Activated CD4-positive, alpha-beta T cell treated with anti-CD3 and anti-CD28 coated beads, Interleukin-10, Interleukin-2, amounts not matched to agents 100 ng/mL and 50 ng/mL, durations not matched to agents 16 hours and 8 hours (primary cell): ENCODE measurements around the gene NTNG2.
A peak's percentile ranks its signal among the peaks of the same experiment; 100 is the strongest.

Experiments used
- DNase-seq: peaks from one replicate; pipeline ENCODE4 v3.0.0-alpha.2; 2020

NTNG2 gene

DNA sequence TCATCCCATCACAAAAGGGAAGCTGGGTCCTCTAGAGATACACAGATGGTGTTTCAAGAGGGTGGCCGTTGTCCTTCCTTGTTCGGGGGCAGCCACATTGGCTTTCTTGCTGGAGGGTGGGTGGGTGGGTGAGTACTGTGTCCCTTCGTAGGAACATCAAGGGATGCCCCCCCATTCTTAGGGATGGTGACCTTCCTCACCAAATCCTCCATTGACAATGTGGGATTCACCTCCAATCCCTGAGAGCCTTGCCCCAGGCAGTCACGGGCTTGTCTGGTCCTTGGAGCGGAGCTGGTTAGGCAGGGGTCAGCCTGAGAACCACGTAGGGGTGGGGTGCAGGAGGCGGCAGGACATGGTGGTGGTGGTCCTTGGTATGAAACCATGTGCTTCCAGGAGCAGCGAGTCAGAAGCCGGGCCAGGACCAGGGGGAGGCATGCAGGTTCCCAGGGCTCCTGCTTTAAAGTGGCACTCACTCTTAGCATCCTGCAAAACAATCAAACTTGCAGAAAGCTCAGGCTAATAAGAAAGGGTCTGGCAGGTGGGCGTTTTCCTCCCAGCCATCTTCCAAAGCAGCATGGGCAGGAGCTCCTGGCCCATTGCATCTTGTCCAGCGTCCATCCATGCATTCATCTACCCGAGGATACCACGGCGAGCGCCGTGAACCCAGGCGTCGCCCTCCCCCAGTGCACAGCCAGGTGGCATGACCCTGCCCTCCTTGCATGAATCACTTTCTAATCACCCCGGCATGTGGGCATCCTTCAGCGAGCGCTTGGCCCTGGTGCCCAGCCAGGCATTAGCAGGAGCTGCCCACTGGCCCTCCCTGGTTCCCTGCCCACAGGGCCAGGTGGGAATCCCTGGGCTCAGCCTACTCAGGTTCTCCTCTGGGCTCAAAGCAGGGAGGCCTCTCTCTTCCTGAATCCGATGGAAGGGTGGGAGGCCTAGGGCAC is 76.4 kb downstream of the NTNG2 start:
- no peak for DNase-seq

DNA sequence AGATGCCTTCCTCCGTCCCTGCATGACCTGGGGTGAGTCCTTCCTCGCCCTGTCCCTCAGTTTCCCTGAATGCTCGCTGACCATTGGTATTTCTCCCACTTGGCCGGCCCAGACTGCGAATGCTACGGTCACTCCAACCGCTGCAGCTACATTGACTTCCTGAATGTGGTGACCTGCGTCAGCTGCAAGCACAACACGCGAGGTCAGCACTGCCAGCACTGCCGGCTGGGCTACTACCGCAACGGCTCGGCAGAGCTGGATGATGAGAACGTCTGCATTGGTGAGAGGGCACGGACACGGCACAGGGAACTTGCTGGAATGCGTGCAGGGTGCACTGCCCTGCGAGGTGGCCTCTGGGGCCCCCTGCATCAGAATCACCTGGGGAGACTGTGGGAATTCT is 77.1 kb downstream of the NTNG2 start:
- no peak for DNase-seq

DNA sequence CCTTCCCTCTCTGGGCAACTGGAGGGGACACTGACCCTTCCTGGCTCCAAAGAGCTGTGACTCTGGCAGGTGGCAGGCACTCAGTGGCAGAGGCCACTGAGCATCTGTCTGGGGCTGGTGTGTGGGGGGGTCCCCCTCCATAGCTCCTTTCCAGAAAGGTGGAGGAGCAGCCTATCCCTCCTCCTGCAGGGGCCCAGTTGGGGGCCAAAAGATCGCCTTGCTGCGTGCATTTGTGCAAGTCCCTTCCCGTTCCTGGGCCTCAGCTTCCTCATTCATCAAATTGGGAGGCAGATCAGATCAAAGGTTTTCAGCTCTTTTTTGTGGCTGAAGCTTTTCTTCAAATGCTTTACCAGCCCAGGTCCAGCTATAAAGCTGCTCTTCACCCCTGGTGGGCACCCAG is 77.7 kb downstream of the NTNG2 start:
- no peak for DNase-seq

DNA sequence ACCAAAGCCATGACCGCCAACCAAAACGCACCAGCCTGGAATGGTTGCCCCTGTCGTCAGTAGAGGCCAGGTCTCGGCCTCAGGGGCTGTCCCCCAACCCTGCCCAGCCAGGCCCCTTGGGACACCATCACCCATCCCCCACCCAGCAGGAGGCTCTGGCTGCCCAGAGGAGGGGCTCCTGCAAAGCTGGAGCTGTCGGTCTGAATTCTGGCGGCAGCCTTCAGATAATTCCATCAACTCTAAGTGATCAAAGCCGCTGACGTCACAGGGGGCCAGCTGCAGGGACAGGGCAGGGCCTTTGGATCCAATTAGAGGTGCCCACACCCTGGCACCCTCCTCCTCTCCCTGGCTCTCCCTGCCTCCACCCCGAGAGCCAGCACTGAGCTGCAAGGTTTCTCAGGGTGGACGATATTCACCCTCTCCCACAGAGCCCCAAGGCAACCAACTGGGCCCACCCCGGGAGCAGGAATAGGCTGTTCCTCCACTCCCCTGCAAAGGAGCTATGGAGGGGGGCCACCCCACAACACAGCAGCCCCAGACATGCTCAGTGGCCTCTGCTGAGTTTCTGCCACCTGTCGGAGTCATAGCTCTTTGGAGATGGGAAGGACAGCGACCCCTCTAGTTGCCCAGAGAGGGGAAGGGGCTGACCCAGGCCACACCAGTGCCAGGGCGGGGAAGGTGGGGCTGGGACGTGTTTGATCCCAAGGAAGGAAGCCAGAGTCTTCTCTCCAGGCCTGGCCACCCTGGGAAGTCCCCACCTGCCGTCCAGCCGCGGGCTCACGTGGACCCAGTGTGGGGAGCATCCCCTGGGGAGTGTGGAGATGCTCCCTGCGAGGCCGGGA is 78.4 kb downstream of the NTNG2 start:
- DNase-seq: no peak

DNA sequence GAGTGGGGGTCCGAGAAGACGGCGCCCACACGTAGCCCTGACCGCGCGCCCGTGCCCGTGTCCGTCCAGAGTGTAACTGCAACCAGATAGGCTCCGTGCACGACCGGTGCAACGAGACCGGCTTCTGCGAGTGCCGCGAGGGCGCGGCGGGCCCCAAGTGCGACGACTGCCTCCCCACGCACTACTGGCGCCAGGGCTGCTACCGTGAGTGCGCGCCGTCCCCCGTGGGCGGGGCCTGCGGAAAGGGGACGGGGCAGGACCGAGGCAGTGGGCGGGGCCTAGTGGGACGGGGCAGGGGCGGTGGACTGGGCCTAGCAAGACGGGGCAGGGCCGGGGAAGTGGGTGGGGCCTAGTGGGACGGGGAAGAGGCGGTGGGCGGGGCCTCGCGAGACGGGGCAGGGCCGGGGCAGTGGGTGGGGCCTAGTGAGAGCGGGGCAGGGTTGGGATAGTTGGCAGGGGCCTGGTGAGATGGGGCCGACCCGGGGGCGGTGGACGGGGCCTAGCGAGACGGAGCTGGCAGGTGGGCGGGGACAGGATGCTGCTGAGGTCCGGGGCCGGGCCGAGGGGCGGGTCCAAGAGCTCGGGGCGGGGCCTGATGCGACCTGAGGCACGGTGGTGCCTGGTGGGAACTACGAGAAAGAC is 79.1 kb downstream of the NTNG2 start:
- DNase-seq: peak; percentile 97

DNA sequence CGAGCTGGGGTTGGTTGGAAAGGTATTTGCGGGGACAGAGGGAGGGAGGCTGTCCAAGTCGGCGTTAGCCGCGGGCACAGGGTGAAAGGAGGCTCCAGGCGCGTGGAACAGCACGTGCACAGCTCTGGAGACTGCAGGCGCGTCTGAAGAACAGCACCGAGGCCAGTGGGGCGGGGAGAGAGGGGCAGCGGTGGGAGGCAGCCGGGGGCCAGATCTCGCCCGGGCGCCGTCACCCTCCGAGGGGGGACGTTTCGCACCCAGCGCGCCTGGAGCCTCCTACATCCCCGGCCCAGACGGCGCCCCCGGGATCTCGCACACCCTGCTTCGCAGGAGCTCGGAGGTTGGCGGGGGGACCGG is 79.6 kb downstream of the NTNG2 start:
- DNase-seq: no peak

DNA sequence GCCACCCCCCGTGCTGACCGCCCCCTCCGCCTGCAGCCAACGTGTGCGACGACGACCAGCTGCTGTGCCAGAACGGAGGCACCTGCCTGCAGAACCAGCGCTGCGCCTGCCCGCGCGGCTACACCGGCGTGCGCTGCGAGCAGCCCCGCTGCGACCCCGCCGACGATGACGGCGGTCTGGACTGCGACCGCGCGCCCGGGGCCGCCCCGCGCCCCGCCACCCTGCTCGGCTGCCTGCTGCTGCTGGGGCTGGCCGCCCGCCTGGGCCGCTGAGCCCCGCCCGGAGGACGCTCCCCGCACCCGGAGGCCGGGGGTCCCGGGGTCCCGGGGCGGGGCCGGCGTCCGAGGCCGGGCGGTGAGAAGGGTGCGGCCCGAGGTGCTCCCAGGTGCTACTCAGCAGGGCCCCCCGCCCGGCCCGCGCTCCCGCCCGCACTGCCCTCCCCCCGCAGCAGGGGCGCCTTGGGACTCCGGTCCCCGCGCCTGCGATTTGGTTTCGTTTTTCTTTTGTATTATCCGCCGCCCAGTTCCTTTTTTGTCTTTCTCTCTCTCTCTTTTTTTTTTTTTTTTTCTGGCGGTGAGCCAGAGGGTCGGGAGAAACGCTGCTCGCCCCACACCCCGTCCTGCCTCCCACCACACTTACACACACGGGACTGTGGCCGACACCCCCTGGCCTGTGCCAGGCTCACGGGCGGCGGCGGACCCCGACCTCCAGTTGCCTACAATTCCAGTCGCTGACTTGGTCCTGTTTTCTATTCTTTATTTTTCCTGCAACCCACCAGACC is 80.2 kb downstream of the NTNG2 start:
- DNase-seq: peak; percentile 33

DNA sequence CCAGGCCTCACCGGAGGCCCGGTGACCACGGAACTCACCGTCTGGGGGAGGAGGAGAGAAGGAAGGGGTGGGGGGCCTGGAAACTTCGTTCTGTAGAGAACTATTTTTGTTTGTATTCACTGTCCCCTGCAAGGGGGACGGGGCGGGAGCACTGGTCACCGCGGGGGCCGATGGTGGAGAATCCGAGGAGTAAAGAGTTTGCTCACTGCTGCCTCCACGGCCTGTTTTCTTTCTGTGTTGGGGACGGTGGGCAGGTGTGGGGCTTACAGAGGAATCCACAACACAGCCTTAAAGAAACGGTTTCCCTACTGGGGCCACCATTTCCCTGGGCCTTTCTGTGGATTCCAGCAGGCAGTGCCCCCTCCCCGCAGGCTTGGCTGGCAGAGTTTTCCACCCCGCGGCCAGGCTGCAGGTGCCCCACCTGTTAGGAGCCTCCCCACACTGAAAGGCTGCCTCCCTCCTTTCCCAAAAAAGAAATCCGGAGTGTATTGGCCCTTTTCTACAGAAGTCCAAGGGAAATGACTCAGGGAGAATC is 80.8 kb downstream of the NTNG2 start:
- no peak for DNase-seq

DNA sequence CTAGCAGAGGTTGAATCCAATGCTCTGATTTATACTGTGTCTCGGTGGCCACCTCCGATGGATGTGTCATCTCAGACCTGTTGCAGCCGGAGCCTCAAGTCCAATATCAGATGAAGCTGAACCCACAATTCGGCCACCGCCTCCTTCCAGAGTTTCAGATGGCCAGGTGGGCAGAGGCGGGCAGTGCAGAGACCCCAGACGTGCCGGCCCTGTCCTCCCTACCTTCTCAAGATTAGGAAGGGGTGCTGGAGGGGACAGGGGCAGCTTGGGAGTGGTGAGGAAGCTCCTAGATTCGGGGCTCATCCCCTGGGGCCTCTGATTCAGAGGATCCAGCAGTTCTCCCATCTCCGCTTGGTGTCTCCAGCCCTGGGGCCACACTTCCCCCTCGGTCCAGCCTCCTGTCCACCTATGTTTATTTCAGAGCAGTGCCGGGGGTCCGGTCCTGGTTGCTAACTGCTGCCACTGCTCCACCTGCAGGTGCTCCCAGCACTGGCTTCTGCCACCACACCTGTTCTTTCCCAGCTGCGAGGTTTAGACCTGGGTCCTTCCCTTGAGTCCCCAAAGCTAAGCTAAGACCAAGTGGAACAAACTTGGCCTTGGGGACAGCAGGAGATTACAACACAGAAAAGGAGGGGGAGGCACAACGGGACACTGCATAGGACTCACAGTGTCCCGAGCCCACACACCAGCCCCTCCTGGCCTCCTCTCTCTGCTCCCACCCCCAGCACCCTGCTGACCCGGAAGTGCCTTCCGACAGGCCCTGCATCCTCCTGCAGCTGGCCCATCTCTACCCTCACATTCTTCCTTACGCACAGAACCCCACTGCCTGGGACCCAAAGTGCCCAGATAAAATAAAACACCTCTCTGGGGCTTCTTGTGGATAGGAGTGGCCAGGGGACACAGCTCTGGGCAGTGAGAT is 81.6 kb downstream of the NTNG2 start:
- no peak for DNase-seq

DNA sequence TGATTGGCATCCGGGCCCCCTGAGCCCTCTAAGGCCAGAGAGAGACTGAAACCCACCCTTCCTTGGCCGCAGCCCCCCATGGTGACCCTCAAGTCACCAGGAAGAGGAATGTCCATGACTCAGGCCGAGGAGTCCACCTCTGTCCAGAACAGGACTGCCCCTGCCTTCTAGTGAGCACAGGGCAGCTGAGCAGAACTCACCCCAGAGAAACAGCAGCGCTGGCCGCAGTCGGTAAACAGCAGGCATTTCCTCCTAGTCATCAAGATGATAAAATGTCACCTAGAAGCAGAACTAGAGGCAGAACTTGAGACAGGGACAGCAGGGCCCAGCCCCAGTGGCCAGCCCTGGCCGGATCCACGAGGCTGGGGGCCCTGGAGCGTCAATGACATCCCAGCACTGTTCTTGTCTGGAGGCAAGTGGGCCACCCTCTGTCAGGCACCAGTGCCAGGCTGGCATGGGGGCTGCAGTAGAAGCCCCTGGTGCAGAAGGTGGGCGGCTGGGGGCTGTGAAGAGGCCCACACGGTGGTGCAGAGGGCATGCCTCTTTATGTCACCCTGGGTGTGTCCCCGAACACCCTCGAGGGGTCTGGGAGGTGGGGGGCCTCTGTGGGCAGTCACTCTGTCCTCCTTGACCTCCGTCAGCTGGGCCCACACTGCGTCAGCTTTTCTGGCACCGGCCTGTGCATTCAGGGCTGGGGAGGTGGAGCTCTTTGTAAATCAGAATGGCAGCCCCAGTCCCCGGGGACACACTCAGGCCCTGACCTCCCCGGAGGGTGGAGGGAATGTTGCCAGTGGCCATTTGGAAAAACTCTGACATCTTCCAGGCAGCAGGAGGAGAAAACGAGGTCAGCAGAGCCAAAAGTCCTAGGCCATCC is 83.0 kb downstream of the NTNG2 start:
- DNase-seq: no peak

DNA sequence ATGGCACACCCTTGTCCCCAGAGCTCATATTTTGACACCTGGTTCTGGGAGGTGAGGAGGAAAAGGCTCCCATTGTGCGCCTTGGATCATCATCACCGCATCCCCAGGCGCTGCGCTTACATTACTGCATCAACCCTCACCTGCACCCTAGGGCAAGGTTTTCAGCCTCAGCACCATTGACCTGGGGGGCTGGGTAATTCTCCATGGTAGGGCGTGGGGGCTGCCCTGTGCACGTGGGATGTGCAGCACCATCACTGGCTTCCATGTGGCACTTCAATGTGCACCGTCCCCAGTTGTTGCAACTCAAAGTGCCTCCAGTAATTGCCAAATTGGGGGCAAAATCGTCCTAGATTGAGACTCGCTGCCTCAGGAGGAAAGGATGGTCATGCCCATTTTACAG is 83.6 kb downstream of the NTNG2 start:
- no peak for DNase-seq

DNA sequence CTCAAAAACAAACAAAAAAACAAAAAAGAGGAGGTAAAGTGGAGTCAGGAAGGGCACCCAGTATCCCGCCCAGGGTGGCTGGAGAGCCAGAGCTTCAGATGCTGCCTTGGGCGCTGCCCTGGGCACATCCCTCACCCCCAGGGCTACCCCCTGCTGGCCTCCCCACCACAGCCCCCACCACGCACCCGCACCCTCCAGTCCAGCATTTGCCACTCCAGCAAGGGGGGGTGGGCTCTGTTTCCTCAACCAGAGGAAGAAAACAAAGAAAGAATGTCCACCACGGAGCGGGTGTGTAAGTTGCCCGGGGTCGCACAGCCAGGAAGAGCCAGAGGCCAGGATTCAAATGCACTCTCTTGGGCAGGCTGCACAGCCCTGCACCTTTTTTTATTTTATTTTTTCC is 86.1 kb downstream of the NTNG2 start:
- DNase-seq: no peak

DNA sequence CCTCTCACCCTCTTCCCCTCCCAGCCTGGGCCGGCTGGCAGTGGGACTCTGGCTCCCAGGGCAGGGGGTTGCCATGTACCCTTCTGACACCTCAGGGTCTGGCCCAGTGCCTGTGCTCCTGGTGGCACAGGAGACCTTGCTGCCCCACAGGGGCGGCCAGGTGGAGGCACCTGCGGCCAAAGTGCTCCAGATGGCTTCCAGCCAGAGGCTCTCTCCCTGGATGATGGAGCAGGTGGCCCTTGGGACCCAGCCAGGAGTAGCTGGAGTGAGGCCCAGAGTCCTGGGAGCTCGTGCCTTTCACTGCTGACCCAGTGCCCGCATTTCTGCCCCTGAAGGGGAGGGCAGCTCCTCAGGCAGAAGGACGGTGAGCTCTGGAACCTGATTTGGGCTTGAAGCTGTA is 87.3 kb downstream of the NTNG2 start:
- no peak for DNase-seq

DNA sequence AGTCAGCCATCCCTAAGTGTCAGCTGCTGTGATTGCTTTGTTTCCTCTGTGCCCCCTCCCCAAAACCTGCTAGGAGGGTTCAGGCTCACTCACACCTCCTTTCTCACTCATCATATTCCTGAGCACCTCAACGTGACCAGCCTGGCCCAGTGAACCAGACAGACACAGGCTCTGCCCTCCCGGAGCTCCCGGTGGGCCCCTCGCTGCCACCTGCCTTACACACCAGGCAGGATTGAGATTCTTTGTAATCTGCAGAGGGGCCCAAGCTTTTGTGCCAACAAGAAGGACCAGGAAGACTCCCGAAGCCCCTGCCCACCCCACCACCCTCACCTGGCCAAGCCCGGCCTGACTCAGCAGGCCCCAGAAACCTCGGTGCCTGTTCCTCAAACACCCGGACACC is 87.8 kb downstream of the NTNG2 start:
- DNase-seq: no peak

DNA sequence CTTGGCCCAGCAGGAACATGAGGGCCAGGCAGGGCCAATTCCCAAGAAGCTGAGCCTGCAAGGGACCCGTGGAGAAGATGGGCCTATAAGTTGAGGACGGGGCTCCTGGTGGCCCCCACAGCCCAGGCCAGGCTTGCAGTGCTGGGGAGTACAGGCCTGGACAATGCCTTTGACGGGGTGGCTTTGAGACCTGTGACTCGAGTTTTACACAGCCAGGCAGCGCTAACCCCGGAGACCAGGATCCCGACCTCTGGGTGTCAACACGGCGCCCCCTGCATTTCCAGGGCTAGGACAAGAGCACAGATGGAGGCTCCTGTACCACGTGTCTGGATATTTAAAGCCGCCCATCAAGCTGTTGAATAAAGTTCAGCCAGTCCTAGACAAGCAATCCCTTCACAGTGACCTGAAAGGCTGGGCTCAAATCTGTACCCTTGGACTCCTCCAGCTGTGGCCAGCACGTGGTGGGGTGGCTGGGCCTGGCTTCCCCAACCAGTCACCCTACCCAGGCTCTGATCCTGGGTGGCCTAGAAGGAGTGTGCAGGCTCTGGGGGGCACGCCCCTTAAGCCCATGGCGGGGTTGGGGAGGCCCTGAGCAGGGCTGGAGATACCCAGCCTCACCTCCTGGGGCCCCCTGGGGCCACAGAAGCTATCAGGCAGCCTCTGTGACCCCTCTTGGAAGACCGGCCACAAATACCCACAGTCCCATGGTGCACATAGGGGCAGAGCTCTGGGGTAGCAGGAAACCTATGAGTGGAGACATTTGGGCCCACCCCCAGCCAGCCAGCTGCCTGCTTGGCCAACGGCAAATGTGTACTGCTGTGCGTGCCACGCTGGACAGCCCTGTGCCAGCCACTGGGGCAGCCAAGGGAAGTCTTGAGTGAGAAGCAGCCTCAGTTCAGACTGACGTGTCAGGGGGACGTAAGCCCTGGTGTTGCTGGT is 88.7 kb downstream of the NTNG2 start:
- DNase-seq: no peak

DNA sequence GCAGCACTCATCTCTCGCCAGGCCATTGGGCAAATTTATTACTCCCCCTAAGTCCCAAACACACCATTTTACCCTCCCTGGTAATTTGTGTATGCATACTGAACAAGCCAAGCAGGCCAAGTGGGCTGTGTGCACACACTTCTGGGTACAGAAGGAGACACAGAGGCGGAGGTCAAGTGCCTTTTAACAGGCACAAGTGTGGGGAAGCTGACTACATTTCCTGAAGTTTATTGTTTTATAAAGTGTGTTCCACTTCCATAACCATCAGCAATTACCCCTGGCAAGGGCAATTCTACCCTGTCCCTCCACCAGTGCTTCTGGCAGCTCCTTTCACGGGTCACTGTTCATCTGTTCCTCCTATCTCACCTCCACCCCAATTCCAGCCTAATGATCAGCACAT is 99.0 kb downstream of the NTNG2 start:
- no peak for DNase-seq

DNA sequence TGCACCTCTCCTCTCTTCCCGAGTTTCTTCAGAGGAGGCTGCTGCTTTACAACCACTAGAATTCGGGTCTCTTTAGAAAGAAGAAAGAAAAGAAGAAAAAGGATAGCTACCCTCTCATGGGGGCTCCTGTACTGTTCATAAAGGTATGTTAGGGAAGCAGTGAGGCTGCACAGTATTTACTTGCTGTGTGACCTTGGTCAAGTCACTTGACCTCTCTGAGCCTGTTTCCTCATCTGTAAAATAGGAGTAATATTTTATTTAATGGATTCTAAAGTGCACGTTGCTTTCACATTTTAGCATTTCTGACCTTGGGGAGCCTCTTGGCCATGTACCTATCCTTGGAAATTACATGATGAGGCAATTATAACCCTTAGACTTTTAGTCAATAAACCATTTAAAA is 104.2 kb downstream of the NTNG2 start:
- no peak for DNase-seq

DNA sequence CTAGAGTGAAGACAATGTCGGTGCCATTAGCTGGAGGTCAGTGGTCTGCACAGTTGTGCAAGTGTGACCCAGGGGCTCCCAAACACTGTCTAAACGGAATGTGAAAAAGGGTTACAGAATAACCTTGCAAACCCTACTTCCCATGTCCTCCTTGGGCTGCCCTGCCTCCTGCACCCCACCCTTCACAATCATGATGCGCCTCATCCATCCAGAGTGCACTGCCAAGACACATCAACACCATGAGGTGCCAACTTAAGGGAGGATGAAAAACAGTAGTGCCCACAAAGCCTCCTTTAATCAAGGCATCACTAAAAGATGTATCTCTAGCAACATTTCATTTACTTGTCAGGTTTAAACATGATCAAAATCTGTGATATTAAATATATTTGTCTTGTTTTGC is 105.8 kb downstream of the NTNG2 start:
- DNase-seq: no peak

DNA sequence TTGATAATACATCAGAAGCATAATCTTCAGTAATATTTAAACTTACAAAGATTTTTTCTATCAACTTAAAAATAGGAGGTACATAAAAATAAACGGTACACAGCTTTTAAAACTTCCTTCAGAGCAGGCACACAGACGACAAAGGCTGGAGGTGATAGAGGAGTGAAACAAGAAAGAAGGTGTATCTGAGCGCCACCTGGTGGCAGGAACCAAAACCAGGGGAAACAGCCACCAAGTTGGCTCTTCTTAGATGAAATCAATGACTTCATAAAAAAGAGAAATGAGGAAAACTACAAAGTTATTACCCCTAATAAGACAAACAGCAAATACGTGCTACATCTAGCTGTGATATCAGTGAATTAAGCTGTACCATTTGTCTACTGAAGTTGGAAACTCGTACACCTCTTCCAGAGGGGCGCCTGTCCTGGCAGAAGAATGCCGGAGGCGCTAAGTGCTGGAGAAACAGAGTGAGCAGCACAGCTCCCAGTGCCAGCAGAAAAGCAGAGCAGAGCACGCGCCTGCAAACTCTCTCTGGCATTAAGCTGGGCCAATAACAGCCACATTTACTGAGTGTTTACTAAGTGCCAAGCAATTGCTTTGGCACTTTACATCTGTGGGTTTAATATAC is 107.0 kb downstream of the NTNG2 start:
- peak; percentile 58 for DNase-seq
